Spleen (tissue), 11 donors: ENCODE measurements around the gene ITFG2. TPM values are rescaled to one million over a fixed set of nuclear protein-coding genes. Genes with fewer than 3 reads are reported as not detected.

Source experiments
- DNase-seq: peaks from one replicate; pipeline ENCODE4 v3.0.0-alpha.2; 2020
- H3K27ac ChIP-seq, 8 donors: fragments of 200-600 bp; sonication (generic) in 7 of 8; 1 replicate in 4 of 8; 2 replicates in 4 of 8; pipeline versions ENCODE4 v1.5.0 to v1.8.0; 2016 to 2021; ENCODE audit warnings: inconsistent platforms in 4 of 8, mild to moderate bottlenecking in 4 of 8, moderate library complexity in 1 of 8
- H3K27me3 ChIP-seq, 7 donors: fragments of 200-600 bp; sonication (generic) in 6 of 7; replicated peaks in 1 of 7; 1 replicate in 4 of 7; 2 replicates in 3 of 7; pipeline versions ENCODE4 v1.5.0 to v1.8.0; 2016 to 2021; ENCODE audit warnings: inconsistent platforms in 3 of 7, mild to moderate bottlenecking in 1 of 7
- H3K36me3 ChIP-seq, 6 donors: fragments of 200-600 bp; sonication (generic) in 5 of 6; 1 replicate in 4 of 6; 2 replicates in 2 of 6; pipeline versions ENCODE4 v1.5.0 to v1.8.0; 2016 to 2021; ENCODE audit warnings: inconsistent platforms in 2 of 6
- H3K4me1 ChIP-seq, 6 donors: fragments of 200-600 bp; sonication (generic) in 5 of 6; 1 replicate in 3 of 6; 2 replicates in 3 of 6; pipeline versions ENCODE4 v1.5.0 to v1.8.0; 2016 to 2021; ENCODE audit warnings: inconsistent platforms in 3 of 6
- H3K4me3 ChIP-seq, 8 donors: fragments of 200-600 bp; sonication (generic) in 7 of 8; 1 replicate in 4 of 8; 2 replicates in 4 of 8; pipeline versions ENCODE4 v1.5.0 to v1.8.0; 2016 to 2021; ENCODE audit warnings: inconsistent platforms in 4 of 8, mild to moderate bottlenecking in 4 of 8, moderate library complexity in 2 of 8
- H3K9me3 ChIP-seq, 8 donors: fragments of 200-600 bp; sonication (generic) in 7 of 8; 1 replicate in 4 of 8; 2 replicates in 4 of 8; pipeline versions ENCODE4 v1.5.0 to v1.8.0; 2016 to 2021; ENCODE audit warnings: inconsistent platforms in 4 of 8
- POLR2A ChIP-seq, 3 donors: fragments of 450-650 bp; IDR thresholded peaks; one replicate each; pipeline ENCODE4 v1.5.1; 2017; ENCODE audit warnings: antibody characterized with exemption in 3 of 3, mild to moderate bottlenecking in 1 of 3
- POLR2AphosphoS5 ChIP-seq, 3 donors: sonication (generic); formaldehyde crosslinking; IDR thresholded peaks; one replicate each; pipeline ENCODE4 v1.5.1; 2017; ENCODE audit warnings: antibody characterized with exemption in 3 of 3
- WGBS, 5 donors: extraction: QIAGEN DNeasy Blood & Tissue Kit in 3 of 5; methylation state at CpG; one replicate each; pipeline versions ENCODE4 v1.1.5 to v1.1.7; 2013 to 2018; 5-methylcytosine and 5-hydroxymethylcytosine counted together
- intact Hi-C: fragments of 100-400 bp; cut with DNase I; formaldehyde crosslinking; loops from one replicate; pipeline ENCODE4 v1.15.0; 2023; ENCODE audit warnings: low total_unique reads
- polyA plus RNA-seq, 3 donors: library from polyadenylated mRNA; stranded (reverse); fragments of 200-250 nt; gene quantifications; one replicate each; pipeline ENCODE4 v1.2.1, GENCODE V29; 2013
- total RNA-seq, 7 donors: library from RNA; depleted of rRNA in 3 of 7; stranded (reverse); fragments of >200 nt in 3 of 7; fragmentation: NEBNext Ultra II Directional in 4 of 7; extraction: Animal tissue kit (Norgen Biotek cat#: 25700) in 4 of 7; gene quantifications; one replicate each; pipeline versions ENCODE4 v1.1.0 to v1.2.1, GENCODE V29; 2016 to 2021
- TF ChIP-seq, protein P1 (sequence below), 11 experiments: fragments of 200-600 bp in 7 of 11; fragments of 450-650 bp in 4 of 11; sonication (generic) in 4 of 11; IDR thresholded peaks in 8 of 11; conservative IDR thresholded peaks in 3 of 11; 1 replicate in 7 of 11; 2 replicates in 4 of 11; pipeline versions ENCODE4 v1.4.0 to v1.8.0; 2016 to 2021; ENCODE audit warnings: antibody characterized with exemption in 11 of 11, inconsistent platforms in 4 of 11, mild to moderate bottlenecking in 1 of 11
- donor health status: healthy with polysubstance abuse.
- donor health status: DM: no; HTN: no; CAD: no; lungs with moderate emphysema.
- donor health status: DM: no; HTN: no; CAD: no.
- donor health status: Bipolar disorder and iron deficiency.
- donor health status: healthy.
- donor health status: DM: no; HTN: no; CAD: no.
- donor health status: DM: yes; HTN: yes; CAD: no.

The ITFG2 gene
- total and polyA plus RNA-seq, 10 donors, result 28.9 to 79.3 (median 49.4) TPM

DNA sequence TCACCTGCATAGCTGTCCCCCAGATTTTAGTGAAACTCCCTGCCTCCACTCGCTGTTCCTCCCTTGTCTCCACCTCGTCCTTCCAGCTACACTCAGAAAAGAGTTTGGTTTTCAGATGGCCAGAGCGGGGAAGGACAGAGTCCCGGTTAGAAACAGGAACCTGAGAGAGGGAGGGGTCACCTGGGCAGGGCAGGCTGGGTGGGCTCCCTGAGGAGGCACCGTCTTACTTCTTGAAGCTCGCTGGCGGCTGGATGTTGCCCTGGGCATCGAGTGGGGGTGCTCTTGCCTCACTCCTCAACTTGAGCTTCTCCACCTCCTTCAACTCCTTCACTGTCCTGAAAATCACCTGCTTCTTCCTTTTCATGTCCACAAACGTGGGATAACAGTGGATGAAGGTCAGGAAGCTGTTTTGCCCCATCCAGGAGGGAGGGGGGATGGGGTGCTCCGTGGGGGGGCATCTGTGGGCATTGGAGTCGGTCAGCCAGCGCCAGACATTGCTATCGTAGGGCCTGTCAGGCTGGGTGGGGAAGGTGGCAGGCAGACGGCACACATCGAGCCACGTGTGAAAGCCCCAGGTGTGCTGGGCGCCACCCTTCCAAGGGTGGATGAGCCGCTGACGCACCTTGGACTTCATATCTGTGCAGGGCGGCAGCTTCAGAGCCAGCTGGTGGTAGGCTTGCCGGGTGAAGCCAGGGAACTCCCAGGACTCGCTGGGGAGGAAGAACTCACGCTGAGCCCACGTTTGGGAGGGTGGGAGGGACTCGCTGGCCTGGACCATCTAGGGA is 42.4 kb downstream of the ITFG2 start:
- no peak overlapping the region for H3K4me3 ChIP-seq
- TF ChIP-seq POLR2A (IDR thresholded peaks at IDR 0.05) (no peak), POLR2AphosphoS5 (IDR thresholded peaks at IDR 0.05) (no peak)
- TF ChIP-seq, protein P1, sequence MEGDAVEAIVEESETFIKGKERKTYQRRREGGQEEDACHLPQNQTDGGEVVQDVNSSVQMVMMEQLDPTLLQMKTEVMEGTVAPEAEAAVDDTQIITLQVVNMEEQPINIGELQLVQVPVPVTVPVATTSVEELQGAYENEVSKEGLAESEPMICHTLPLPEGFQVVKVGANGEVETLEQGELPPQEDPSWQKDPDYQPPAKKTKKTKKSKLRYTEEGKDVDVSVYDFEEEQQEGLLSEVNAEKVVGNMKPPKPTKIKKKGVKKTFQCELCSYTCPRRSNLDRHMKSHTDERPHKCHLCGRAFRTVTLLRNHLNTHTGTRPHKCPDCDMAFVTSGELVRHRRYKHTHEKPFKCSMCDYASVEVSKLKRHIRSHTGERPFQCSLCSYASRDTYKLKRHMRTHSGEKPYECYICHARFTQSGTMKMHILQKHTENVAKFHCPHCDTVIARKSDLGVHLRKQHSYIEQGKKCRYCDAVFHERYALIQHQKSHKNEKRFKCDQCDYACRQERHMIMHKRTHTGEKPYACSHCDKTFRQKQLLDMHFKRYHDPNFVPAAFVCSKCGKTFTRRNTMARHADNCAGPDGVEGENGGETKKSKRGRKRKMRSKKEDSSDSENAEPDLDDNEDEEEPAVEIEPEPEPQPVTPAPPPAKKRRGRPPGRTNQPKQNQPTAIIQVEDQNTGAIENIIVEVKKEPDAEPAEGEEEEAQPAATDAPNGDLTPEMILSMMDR (IDR thresholded peaks at IDR 0.05 in 8 of 11, conservative IDR thresholded peaks at IDR 0.05 in 3 of 11), result no peak
- H3K9me3 ChIP-seq, result no peaks in the 10 kb centered on the region
- H3K36me3 ChIP-seq, result peaks cover 0 to 62% (median 13%) of the 10 kb centered on the region in 6 donors
- H3K27ac ChIP-seq, result no peak overlapping the region
- DNase-seq, result peak; percentile 63
- intact Hi-C loops, result no loop called here
- peaks cover 0 to 5% (median 0%) of the 10 kb centered on the region in 6 donors for H3K4me1 ChIP-seq
- 89 to 93% (median 91%) methylated on average over 25 of the region's 25 CpGs for WGBS, 5 donors
- no peaks in the 10 kb centered on the region for H3K27me3 ChIP-seq

DNA sequence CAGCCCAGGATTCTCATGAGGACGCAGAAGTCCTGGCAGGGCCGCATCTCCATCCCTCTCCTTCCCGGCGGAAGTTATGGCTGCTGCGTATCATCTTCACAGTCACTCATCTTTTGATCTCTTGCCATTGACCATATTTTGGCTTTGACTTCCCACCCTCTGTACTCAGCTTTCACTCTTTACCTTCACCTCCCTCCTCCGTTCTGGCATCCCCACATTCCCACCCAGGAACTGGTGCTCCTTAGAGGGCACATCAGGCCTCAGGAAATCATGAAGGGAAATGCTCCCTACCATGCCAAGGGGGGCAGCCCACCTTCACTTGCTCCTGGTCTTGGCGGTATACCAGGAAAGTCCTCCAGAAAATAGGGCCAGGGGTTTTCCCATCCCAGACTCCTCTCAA is 43.1 kb downstream of the ITFG2 start:
- Histone ChIP-seq H3K4me3 (no peak overlapping the region), H3K27ac (no peak overlapping the region), H3K4me1 (peaks cover 0 to 5% (median 0%) of the 10 kb centered on the region in 6 donors), H3K36me3 (peaks cover 0 to 59% (median 13%) of the 10 kb centered on the region in 6 donors), H3K9me3 (no peaks in the 10 kb centered on the region), H3K27me3 (no peaks in the 10 kb centered on the region)
- TF ChIP-seq, protein P1 (IDR thresholded peaks at IDR 0.05 in 8 of 11, conservative IDR thresholded peaks at IDR 0.05 in 3 of 11), result no peak
- TF ChIP-seq POLR2AphosphoS5 (IDR thresholded peaks at IDR 0.05) (no peak), POLR2A (IDR thresholded peaks at IDR 0.05) (no peak)
- WGBS, 5 donors, result 80 to 94% (median 92%) methylated on average over 7 of the region's 7 CpGs
- intact Hi-C loops, result no loop called here
- no peak for DNase-seq

DNA sequence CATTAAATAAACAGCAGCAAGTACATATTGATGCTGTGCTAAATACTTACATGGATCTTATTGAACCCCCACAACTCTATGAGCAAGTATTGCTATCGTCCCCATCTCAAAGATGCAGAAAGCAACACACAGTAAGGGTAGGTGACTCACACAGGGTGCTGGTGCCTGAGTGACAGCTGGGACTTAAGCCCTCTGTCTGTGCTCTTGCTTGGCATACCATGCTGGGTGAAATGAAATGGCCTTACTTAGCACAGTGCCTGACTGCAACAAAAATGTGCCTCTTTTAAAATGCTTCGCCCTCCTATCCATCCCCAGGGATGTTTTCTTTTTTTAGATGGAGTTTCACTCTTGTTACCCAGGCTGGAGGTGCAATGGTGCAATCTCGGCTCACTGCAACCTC is 43.6 kb downstream of the ITFG2 start:
- no peaks in the 10 kb centered on the region for H3K9me3 ChIP-seq
- no peak overlapping the region for H3K4me3 ChIP-seq
- TF ChIP-seq POLR2AphosphoS5 (IDR thresholded peaks at IDR 0.05), result no peak
- TF ChIP-seq, protein P1 (IDR thresholded peaks at IDR 0.05 in 8 of 11, conservative IDR thresholded peaks at IDR 0.05 in 3 of 11), result no peak
- TF ChIP-seq POLR2A (IDR thresholded peaks at IDR 0.05), result no peak
- peaks cover 0 to 59% (median 13%) of the 10 kb centered on the region in 6 donors for H3K36me3 ChIP-seq
- DNase-seq, result no peak
- H3K27me3 ChIP-seq, result no peaks in the 10 kb centered on the region
- H3K27ac ChIP-seq, result no peak overlapping the region
- H3K4me1 ChIP-seq, result peaks cover 0 to 5% (median 0%) of the 10 kb centered on the region in 6 donors
- intact Hi-C loops, result no loop called here
- WGBS, 5 donors, result 87 to 97% (median 92%) methylated on average over 3 of the region's 3 CpGs

DNA sequence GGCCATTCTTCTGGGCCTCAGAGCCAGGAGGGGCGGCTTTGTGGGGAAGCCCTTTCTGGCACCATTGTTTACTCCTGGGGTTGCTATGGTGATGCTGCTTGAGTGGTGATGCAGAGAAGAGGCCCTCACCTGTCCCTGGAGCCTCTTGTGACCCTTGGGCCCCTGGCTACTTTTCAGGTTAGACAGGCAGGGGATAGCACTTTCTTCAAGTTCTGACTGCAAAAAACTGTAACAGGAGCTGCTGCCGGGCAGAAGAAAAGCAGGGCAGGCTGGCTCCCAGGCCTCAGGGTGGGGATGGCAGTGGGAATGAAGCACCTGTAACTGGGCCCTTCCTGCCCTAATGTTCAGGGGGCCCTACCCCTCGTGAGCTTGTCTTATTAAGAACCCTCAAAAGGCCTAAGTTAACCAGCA is 44.6 kb downstream of the ITFG2 start, which contains the start of gene TEX52:
Gene TEX52 (minus strand): TSS at position 19 of the 411 bp plus-strand sequence. CDS start 13 bp downstream, at position 6.
- peak; percentile 37 for DNase-seq
- intact Hi-C loops, result no loop called here

More for the DNA sequence above, 44.6 kb downstream of the ITFG2 start, which contains the start of gene TEX52:
- WGBS, 5 donors, result 86 to 92% (median 88%) methylated on average over 3 of the region's 3 CpGs
- Histone ChIP-seq H3K27ac (peak within 1 kb of the TSS in 1 of 8 donors; percentile 67), H3K9me3 (no peaks in the 10 kb centered on the region), H3K36me3 (peaks cover 0 to 62% (median 13%) of the 10 kb centered on the region in 6 donors), H3K4me3 (no peak within 1 kb of the TSS), H3K27me3 (no peaks in the 10 kb centered on the region), H3K4me1 (peaks cover 0 to 5% (median 0%) of the 10 kb centered on the region in 6 donors)
- TF ChIP-seq, protein P1 (IDR thresholded peaks at IDR 0.05 in 8 of 11, conservative IDR thresholded peaks at IDR 0.05 in 3 of 11), result no peak
- TF ChIP-seq POLR2AphosphoS5 (IDR thresholded peaks at IDR 0.05), result no peak
- no peak for TF ChIP-seq POLR2A (IDR thresholded peaks at IDR 0.05)
